ENCODE results near the gene BEGAIN. TPM values are rescaled to one million over a fixed set of nuclear protein-coding genes. Genes with fewer than 3 reads are reported as not detected.

Gene BEGAIN
- total RNA-seq, 4 donors from 2014 or later, result 3.5 to 7.1 (median 6.6) TPM

DNA sequence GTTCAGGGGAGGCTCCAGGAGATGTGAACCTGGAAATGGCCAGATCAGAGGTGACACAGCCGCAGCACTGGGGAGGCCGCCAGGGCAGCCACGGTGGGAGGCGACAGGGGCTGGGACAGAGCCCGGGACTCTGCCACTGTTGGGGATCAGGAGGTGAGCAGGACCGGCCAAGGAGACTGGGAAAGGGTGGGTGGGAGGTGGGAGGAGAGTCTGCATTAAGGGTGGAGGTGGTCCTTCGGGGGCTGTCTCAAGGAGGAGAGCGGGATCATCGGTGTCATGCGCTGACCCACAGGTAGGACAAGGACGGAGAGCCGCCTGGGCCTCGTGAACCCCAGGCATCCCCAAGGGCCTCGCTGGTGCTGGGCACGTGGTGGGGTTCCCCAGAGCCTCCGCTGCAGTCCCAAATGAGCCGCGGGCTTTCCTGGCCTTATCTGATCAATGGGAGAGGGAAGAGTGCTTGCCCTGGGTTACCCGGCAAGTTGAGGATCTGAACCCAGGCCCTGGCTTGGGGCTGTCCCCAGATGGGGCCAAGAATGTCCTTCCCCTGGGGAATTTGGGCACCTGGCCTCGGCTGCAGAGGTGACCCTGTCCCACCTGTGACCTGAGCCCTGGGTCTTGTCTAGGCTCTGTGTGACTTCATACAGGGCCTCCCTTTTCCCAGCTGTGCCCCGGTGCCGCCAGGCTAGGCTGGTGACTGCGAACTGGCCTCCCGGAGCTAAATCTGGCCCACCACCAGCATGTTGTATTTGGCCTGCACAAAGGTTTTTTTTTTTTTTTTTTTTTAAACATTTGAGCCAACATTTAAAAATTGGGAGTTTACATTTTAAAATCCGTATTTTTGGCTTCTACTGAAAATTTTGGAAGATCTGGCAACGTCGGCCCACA lies 13.2 kb downstream of the BEGAIN start:
- no peak overlapping the region for H3K4me3 ChIP-seq
- no peak overlapping the region for H3K27ac ChIP-seq (replicated peaks in 1 of 4)
- WGBS, result 80% methylated on average over 22 of the region's 27 CpGs
- no peak for DNase-seq (ENCODE audit: extremely low spot score)
- intact Hi-C loops (cut with DNase I), result no loop called here
- no peak for TF ChIP-seq CTCF (IDR thresholded peaks at IDR 0.05)
- TF ChIP-seq POLR2A (IDR thresholded peaks at IDR 0.05; ENCODE audit: low read depth), result no peak
- TF ChIP-seq EP300 (IDR thresholded peaks at IDR 0.05), result no peak
- no peak for TF ChIP-seq POLR2AphosphoS5 (IDR thresholded peaks at IDR 0.05)
- H3K36me3 ChIP-seq, result no peaks in the 10 kb centered on the region
- H3K27me3 ChIP-seq, result peaks cover 0 to 53% (median 2%) of the 10 kb centered on the region in 4 donors
- H3K4me1 ChIP-seq, result peaks cover 0 to 9% (median 5%) of the 10 kb centered on the region in 4 donors
- peaks cover 0 to 4% (median 2%) of the 10 kb centered on the region in 4 donors for H3K9me3 ChIP-seq

GRCh38 chr14:100573002-100573756 lies 14.0 kb downstream of the BEGAIN start:
- WGBS, result 27% methylated on average over 12 of the region's 18 CpGs
- DNase-seq (ENCODE audit: extremely low spot score), result no peak
- Histone ChIP-seq H3K36me3 (no peaks in the 10 kb centered on the region), H3K4me1 (peaks cover 3 to 17% (median 13%) of the 10 kb centered on the region in 4 donors), H3K27me3 (peaks cover 5 to 61% (median 7%) of the 10 kb centered on the region in 4 donors), H3K27ac (replicated peaks in 1 of 4) (no peak overlapping the region), H3K9me3 (no peaks in the 10 kb centered on the region), H3K4me3 (no peak overlapping the region)
- intact Hi-C loops (cut with DNase I), result no loop called here
- TF ChIP-seq POLR2AphosphoS5 (IDR thresholded peaks at IDR 0.05) (no peak), CTCF (IDR thresholded peaks at IDR 0.05) (no peak), EP300 (IDR thresholded peaks at IDR 0.05) (no peak), POLR2A (IDR thresholded peaks at IDR 0.05; ENCODE audit: low read depth) (no peak)

GRCh38 chr14:100572543-100572942 lies 14.7 kb downstream of the BEGAIN start:
- DNase-seq (ENCODE audit: extremely low spot score), result no peak
- no peak overlapping the region for H3K27ac ChIP-seq (replicated peaks in 1 of 4)
- H3K27me3 ChIP-seq, result peaks cover 5 to 67% (median 9%) of the 10 kb centered on the region in 4 donors
- H3K4me3 ChIP-seq, result no peak overlapping the region
- intact Hi-C loops (cut with DNase I), result no loop called here
- 57% methylated on average over 1 of the region's 3 CpGs for WGBS
- no peak for TF ChIP-seq CTCF (IDR thresholded peaks at IDR 0.05)
- no peak for TF ChIP-seq EP300 (IDR thresholded peaks at IDR 0.05)
- no peak for TF ChIP-seq POLR2A (IDR thresholded peaks at IDR 0.05; ENCODE audit: low read depth)
- no peak for TF ChIP-seq POLR2AphosphoS5 (IDR thresholded peaks at IDR 0.05)
- H3K4me1 ChIP-seq, result peaks cover 4 to 22% (median 19%) of the 10 kb centered on the region in 4 donors
- no peaks in the 10 kb centered on the region for H3K9me3 ChIP-seq
- H3K36me3 ChIP-seq, result no peaks in the 10 kb centered on the region

DNA sequence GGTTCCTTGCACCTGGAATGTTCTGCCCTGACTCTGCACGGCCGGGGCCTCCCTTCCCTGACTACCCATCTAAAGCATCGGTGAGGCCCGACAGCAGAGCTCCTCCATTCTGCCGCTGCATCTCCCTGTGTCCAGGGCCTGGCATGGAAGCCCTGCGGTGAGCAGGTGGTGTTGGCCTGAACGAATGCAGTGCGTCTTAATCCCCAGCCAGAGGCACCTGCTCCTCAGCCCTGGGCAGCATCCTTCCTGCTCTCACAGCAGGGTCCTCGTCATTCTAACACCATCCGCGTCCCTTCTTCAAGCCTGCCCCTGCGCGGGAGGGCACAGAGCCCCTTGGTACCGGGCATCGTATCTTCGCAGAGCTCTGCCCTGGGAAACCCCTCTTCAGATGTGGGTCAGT lies 15.4 kb downstream of the BEGAIN start:
- DNase-seq (ENCODE audit: extremely low spot score), result no peak
- no peaks in the 10 kb centered on the region for H3K9me3 ChIP-seq
- peaks cover 9 to 29% (median 26%) of the 10 kb centered on the region in 4 donors for H3K4me1 ChIP-seq
- 90% methylated on average over 16 of the region's 16 CpGs for WGBS
- no peak overlapping the region for H3K27ac ChIP-seq (replicated peaks in 1 of 4)
- no peak overlapping the region for H3K4me3 ChIP-seq
- H3K27me3 ChIP-seq, result peaks cover 5 to 75% (median 15%) of the 10 kb centered on the region in 4 donors
- TF ChIP-seq EP300 (IDR thresholded peaks at IDR 0.05) (no peak), POLR2AphosphoS5 (IDR thresholded peaks at IDR 0.05) (no peak), CTCF (IDR thresholded peaks at IDR 0.05) (no peak), POLR2A (IDR thresholded peaks at IDR 0.05; ENCODE audit: low read depth) (no peak)
- H3K36me3 ChIP-seq, result no peaks in the 10 kb centered on the region
- intact Hi-C loops (cut with DNase I), result no loop called here

All from esophagus muscularis mucosa (tissue), 4 donors.